GM12872 (cell line): ENCODE results near the gene CCDC33.

ENCODE experiments used
- TF ChIP-seq, protein P1 (sequence below): IDR thresholded peaks from 3 replicates; pipeline ENCODE4 v1.5.1; 2011; ENCODE audit warnings: low read depth, mild to moderate bottlenecking, low read length, moderate library complexity; ENCODE audit not compliant: insufficient read depth

The CCDC33 gene

DNA sequence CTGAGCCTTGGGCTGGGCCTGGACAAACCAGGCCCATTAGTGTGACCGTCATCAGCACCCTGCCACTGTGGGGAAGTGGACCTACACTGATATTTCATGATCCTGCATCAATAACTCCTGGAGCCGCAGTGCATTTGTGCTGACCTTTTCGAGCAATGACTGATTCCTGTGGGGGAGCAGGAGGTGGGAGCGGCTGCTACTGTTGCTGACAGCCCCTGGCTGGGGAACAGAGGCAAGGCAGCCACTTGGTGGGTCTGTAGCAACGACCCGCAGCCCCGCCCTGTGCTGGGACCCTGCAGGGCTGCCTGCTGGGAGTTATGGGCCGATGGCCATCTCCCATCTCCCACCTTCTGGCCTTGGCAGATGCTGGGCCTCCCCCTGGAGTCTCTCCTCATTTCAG, 42.1 kb downstream of the CCDC33 start:
- TF ChIP-seq, protein P1, sequence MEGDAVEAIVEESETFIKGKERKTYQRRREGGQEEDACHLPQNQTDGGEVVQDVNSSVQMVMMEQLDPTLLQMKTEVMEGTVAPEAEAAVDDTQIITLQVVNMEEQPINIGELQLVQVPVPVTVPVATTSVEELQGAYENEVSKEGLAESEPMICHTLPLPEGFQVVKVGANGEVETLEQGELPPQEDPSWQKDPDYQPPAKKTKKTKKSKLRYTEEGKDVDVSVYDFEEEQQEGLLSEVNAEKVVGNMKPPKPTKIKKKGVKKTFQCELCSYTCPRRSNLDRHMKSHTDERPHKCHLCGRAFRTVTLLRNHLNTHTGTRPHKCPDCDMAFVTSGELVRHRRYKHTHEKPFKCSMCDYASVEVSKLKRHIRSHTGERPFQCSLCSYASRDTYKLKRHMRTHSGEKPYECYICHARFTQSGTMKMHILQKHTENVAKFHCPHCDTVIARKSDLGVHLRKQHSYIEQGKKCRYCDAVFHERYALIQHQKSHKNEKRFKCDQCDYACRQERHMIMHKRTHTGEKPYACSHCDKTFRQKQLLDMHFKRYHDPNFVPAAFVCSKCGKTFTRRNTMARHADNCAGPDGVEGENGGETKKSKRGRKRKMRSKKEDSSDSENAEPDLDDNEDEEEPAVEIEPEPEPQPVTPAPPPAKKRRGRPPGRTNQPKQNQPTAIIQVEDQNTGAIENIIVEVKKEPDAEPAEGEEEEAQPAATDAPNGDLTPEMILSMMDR = no peak

DNA sequence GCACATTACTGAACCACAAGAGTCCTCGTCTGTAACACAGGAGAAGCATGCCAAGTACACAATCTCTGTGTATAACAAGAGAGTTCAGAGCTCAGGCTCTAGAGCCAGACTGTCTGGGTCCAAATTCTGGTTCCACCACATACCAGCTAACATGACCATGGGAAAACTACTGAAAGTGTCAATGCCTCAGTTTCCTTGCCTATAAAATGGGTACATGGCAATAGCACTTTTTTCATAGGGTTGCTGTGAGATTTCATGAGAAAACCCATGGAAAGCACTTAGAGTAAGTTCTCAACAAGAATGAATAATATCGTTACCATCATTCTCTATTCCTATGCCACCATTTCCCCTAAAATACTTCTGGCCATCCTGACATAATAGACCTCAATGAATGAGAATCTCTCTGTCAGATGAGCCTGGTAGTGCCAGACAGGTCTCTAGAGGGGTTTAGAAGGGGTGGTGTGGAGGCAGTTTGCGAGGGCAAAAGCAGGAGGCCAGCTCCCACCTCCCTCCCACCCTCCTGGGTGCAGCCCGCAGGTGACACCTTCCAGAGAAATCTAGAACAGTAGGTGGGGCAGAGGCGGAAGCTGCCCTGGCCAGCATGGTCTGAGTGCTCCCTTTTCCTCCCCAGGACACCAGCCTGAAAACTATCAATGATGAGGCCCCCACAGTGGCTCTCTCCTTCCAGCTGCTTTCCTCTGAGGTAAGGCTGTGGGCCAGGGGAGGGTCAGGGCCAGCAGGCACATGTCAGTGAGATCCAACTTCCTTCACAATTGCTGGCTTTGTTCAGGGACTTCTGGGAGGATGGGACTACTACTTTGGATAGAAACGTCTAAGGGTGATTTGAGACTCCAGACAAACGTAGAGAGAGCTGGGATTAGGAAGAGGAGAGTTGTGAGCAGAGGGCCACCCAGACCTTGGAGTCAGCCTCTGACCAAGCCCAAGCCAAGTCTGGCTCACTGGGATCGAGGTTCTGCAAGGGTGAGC, 45.3 kb downstream of the CCDC33 start:
- TF ChIP-seq, protein P1 = no peak

DNA sequence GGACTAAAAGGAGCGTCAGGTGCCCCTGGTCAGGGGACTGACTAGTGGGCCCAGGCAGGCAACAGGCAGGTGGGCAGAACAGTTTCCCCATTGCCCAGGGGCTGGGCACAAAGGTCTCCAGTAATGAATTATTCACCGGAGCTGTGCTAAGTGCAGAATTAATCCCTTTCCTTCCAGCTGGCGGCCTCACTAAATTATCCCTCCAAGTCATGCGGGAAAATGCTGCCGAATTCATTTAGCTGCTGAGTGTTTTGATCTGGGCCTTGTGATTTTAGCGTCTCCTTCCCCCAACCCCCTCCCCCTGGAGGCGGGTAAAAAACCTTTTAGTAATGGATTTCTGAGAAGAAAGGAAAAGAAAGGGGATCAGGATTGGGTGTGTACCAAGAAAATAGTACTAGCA, 47.2 kb downstream of the CCDC33 start:
- TF ChIP-seq, protein P1 = no peak

DNA sequence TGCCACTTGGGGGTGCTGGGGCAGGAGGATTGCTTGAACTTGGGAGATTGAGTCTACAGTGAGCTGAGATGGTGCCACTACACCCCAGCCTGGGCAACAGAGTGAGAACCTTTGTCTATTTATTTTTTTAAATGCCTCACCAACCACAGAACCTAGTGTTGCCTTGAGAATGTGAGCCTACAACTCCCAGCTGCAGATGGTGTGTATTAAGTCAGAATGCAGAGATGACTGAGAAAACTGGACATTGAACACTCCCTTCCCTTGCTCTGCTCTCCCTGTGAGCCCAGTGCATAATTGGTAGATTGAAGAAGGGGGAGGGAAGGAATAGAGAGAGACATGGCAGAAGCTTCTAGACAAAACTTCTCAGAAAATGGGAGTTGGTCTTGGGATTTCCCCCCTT, 53.5 kb downstream of the CCDC33 start:
- TF ChIP-seq, protein P1 = no peak

DNA sequence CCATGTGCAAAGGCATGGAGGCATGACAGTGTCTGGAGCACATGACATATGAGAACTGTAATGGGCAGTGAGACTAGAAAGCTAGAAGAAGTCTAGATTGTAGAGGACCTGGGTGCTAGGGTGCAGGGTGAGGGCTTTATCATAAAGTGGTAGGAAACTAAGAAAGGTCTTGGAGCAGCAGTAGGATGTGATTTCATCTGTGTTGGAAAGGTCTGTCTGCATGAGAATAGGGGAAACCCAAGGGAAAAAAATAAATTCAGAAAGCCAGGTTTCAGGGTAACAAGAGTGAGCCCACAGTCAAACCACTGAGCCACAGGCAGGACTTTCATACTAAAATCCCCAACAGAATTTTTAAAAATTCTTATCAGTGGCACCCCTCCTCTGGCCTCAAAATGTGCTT, 54.5 kb downstream of the CCDC33 start:
- TF ChIP-seq, protein P1 = no peak

DNA sequence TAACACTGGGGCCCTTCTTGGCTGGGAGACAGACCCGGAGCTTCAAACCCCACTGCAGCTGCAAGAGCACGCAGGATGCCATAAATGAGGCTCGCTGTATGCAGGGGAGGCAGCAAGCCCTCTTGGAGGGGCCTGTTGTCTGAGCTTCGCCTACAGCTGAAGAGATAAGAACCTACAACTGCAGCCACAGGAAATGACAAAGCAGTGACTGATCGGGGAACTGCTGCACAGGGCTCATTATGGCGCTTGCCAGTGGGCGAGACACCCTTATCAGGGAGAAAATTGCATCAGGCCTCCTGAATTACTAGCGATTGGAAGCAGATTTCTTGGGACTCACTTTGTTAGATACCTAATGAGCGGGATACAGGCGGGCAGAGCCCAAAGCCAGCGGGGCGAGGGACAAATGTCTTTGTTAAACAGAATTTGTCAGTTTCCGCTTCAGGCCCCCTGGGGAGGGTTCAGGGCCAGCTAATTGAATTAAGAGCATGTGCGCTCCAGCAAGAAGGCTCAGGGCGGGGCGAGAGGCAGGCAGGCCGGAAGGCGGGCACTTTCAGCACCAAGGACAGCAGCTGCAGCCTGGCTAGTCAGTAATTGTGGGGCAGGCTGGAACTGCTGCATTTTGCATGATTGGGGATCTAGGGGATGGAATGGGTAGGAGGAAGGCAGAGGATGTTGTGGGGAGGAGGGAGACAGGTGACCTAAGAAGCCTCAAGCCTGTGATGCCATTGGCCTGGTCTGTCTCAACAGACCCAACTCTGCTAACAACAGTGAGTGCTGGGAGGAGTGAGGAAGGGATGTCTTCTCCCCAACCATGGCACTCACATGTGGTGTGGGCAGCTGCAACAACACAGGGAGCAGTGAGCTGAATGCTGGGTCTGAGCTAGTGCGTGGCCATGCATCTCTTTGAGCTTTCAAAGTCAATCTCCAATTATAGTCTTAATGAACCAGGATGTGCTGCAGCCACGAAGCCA, 55.3 kb downstream of the CCDC33 start:
- TF ChIP-seq, protein P1 = no peak
